Hippocampal formation (tissue), 2 donors: Measurements from ENCODE around the gene BTAF1.
"Not testable (repeated sequence)": the region's sequence is repeated elsewhere in the genome, so short reads cannot be mapped to it uniquely, and the experiment has no call there.

Experiments used
- DNase-seq, 2 donors: peaks; one replicate each; lab custom pipeline; 2025; lab: John Stamatoyannopoulos, UW

BTAF1 gene

DNA sequence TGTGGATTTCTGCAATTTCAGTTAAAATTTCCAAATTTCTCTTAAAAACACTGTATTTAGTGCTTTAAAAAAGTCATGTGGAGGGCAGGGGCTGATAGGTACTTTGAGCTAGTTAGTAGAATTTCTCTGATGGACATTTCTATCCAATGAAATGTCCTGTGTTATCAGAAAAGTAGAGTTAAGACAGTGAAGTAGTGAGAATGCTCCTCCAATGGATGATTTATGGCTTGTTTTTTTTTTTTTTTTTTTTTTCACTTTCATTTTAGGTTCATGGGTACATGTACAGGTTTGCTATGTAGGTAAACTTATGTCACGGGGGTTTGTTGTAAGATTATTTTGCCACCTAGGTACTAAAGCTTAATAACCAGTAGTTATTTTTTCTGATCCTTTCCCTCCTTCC lies 55.0 kb downstream of the BTAF1 start:
- DNase-seq = no peak

DNA sequence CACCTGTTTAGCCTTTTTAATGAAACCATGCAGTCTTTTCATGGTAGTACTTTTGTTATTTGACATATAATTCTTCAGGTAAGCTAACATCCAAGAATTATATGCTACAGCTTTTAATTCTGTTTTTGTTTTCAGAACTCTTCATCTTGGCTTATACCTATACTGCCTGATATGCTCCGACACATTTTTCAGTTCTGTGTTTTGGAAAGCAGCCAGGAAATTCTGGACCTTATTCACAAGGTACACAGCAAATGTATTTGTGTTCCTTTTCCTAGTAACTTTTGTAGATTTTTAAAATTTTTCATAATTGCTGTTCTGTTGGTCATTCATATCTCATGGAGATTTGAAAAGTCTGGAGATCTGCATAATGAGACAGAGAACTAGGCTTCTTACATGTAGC lies 56.7 kb downstream of the BTAF1 start:
- DNase-seq = no peak

DNA sequence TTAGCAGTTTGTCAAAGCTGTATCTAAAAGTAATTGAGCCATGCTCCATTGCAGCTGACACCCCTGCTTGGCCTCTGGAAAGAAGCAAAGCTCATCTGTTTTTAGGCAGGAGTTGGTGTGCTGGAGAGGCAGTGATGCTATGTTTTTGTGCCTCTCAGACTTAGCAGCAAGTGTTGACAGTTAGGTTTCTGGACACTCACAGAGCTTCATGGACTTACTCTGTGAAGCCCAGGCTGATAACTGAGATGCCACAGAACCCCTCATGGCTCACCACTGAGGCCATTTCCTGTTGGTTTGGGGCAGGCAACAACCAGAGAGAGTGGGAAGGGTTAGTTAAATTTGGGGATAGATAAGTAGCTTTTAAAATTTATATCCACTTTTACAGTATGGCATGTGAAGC lies 59.8 kb downstream of the BTAF1 start:
- DNase-seq = no peak

DNA sequence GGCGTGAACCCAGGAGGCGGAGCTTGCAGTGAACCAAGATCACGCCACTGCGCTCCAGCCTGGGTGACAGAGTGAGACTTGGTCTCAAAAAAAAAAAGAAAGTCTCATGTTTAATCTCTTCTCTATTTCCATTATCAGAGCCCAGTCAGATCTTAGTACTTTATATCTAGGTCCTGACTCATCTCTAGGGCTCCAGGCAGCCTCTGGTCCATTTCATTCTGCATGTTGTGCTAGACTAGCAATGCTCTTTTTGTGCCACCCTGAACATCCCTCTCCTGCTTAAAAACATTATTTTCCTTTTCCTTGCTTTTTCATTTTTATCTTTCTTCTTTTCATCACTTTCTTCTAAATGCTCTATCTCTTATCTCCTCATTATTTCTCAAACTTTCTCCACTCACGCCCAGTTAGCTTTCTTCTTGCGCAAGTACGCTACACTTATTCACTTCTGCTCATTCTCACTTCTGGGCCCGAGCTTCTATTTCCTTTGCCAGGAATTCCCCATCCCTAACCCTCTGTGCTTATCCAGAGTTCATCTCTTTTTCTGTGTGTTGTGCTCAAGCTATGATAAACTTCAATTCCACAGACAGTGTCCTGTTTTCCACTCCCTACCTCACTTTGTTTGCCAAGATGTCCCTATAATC lies 63.9 kb downstream of the BTAF1 start:
- DNase-seq = no peak

DNA sequence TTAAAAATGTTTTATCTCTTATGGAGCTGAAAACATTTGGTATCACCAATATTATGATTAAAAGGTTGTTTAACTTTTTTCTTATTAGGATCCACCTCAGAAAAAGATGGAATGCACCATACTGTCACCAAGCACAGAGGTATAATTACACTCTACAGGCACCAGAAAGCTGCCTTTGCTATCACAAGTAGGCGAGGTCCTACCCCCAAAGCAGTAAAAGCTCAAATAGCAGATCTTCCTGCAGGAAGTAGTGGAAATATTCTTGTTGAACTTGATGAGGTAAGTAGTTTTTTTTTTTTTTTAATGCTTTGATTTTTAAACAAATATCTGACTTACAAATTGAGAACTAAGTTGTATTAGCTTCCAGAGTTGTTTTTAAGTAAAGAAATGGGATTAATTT lies 68.5 kb downstream of the BTAF1 start:
- DNase-seq = no peak

DNA sequence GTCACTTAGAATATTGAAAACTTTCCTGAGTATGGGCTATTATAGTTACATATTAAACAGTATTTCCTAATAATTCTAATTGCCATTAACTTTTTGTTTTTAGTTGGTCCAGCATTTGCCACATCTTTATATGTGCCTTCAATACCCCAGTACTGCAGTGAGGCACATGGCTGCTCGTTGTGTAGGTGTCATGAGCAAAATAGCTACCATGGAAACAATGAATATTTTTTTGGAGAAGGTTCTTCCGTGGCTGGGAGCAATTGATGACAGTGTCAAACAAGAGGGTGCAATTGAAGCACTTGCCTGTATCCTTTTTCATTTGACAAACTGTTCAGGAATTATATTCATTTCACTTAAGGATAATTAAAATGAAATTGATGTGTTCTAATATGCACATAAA lies 72.7 kb downstream of the BTAF1 start:
- no peak for DNase-seq

DNA sequence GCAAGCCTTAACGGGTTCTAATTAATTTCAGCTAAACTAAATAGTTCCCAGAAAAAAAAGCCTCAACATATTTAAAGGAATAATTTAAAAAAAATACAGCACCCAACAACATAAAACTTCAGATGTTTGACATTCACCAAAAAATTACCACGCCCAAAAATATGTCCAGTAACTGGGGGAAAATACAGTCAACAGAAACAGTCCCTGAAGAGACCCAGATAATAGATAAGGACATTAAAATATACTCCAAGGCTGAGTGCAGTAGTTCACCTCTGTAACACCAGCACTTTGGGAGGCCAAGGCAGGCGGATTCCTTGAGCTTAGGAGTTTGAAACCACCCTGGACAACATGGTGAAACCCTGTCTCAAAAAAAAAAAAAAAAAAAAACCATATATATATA lies 78.0 kb downstream of the BTAF1 start:
- DNase-seq = no peak

DNA sequence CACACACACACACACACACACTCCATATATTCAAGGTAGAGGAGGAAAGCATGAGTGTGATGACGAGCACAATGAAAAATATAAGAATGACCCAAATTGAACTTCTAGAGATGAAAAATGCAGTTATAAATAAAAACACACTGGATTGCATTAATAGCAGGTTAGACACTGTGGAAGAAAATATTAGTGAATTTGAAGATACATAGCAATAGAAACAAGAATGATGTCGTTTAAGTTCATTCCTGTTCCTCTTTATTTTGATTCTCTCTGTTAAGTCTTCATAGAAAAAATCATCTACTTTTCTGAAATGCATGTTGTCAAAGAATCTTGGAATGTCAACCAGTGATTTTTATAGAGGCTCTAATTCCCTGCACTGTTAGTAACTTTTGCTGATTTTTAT lies 78.4 kb downstream of the BTAF1 start:
- no peak for DNase-seq

GRCh38 chr10:92003258-92003657 lies 79.7 kb downstream of the BTAF1 start:
- no peak for DNase-seq

- DNase-seq = no peak
These were observed 82.4 kb downstream of the BTAF1 start for GRCh38 chr10:92005978-92006377.

DNA sequence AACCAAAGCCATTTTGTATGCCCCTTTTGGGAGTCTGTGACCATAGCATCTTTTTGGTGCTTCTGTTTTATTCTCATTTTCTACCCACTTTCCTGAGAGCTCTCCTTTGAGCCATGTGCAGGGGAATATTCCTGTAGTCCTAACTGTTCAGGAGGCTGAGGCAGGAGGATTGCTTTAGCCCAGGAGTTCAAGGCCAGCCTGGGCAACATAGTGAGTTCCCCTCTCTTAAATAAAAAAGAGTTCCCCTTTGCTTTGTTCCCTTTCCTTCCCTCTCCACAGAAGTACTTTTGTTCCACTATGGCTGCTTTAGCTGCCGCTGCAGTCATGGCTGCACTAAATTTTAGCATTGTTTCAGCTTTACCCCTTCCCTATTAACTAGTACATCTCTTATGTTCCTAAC lies 85.9 kb downstream of the BTAF1 start:
- no peak for DNase-seq

- DNase-seq = no peak
These were observed 86.6 kb downstream of the BTAF1 start for GRCh38 chr10:92010047-92010735.

DNA sequence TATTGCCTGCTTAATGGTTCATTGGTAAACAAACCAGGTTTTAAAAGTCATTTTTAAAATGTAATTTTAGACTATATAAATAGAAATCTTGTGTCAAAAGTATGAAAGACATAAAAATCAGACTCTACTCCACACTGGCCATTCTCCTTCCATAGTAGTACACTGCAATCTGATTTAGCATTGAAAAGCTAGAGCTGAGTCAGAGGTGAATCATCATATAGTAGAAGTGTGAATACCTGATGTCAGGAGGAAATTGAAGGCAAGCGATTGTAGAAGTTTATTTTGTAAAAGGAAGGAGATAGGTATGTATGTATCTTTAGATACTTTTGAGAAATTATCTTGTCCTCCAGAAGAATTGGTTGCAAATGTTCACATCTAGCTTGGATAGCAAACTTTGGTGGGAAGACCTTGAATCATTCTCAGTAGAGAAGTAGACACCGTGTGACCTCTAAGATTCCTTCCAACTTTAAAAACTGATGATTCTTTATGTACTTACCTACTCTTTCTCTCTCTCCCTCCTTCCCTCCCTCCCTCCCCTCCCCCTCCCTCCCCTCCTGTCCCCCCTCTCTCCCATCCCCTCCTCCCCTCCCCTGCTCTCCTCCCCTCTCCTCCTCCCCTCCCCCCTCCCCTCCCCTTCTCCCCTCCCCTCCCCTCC lies 88.1 kb downstream of the BTAF1 start:
- no peak for DNase-seq

DNA sequence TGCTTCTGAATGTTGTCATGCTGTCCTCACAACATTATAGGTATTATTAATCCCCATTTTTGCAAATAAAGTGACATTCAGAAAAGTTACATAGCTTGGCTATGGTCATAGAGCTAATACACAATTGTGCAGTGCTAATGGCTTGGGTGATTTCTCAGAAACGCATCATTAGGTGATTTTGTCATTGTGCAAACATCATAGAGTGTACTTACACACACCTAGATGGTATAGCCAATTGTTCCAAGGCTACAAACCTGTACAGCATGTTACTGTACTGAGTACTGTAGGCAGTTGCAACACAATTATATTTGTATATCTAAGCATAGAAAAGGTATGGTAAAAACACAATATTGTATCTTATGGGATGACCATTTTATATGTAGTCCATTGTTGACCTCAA lies 91.0 kb downstream of the BTAF1 start:
- DNase-seq = no peak

DNA sequence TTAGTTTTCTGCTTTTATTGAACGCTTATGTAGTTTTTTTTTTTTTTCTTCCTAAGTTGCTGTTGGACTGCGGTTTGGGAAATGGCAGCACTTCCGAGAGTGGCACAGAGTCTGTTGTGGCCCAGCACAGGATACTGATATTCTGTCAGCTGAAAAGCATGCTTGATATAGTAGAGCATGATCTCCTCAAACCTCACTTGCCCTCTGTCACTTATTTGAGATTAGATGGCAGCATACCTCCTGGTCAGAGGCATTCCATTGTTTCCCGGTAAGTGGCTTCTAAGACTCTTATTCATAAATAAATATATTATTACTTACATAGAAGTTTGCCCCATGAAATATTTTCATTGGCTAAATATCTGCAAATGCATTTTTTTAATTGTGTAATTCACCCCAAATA lies 101.1 kb downstream of the BTAF1 start:
- no peak for DNase-seq

- DNase-seq = not testable (repeated sequence)
These were observed 101.8 kb downstream of the BTAF1 start for GRCh38 chr10:92025340-92025739.

GRCh38 chr10:92027141-92027540 lies 103.6 kb downstream of the BTAF1 start:
- DNase-seq = no peak

DNA sequence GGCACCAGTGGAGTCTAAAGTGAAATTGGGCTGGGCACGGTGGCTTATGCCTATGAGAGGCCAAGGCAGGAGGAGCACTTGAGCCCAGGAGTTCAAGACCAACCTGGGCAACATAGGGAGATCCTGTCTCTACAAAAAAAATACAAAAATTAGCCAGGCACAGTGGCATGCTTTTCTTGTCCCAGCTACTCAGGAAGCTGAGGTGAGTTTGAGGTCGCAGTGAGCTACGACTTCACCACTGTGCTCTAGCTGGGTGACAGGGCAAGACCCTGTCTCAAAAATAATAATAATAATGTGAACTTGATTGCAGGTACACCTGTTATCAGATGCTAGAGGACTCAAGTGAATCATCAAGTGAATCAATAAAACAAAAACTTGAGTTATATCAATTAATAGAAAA lies 108.0 kb downstream of the BTAF1 start:
- DNase-seq = no peak

DNA sequence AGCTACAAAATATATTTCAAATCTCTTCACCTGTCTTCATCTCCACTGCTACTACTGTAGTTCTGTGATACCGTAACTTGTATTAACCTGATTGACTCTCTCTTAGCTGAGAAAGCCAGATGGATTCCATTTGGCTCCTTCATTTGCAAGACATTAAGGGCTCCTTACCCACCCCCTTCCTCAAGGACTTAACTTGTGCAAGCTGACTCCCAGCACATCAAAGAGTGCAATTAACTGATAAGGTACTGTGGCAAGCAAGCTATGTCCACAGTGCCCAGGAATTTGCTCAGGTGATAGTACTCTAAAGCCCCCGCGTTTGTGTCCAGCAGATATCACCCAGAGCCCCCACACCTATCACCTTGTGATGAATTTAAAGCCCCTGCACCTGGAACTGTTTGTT lies 109.5 kb downstream of the BTAF1 start:
- not testable (repeated sequence) for DNase-seq

DNA sequence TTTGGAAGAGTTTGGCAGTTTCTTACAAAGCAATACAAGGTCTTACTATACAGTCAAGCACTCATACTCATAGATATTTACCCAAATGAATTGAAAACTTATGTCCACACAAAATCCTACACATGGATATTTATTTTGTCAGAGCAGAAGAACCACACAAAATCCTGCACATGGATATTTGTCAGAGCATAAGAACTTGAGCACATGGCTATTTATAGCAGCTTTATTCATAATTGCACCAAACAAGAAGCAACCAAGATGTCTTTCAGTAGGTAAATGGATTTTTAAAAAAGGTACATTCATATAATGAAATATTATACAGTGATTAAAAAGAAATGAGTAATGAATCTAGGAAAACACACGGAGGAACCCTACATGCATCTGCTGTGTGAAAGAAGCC lies 115.4 kb downstream of the BTAF1 start:
- DNase-seq = no peak

DNA sequence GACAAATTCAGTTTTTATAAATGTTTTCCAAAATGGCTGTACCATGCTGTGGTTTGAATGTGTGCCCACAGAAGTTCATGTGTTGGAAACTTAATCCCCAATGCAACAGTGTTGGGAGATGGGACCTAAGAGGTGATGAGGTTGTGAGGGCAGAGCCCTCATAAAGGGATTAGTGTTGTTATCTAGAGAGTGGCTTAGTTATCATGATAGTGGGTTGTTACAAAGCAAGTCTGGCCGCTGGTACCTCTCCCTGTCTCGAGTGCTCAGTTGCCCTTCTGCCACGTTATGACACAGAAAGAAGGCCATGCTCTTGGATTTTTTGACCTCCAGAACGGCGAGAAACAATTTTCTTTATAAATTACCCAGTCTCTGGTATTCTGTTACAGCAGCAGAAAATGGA lies 119.0 kb downstream of the BTAF1 start:
- no peak for DNase-seq

DNA sequence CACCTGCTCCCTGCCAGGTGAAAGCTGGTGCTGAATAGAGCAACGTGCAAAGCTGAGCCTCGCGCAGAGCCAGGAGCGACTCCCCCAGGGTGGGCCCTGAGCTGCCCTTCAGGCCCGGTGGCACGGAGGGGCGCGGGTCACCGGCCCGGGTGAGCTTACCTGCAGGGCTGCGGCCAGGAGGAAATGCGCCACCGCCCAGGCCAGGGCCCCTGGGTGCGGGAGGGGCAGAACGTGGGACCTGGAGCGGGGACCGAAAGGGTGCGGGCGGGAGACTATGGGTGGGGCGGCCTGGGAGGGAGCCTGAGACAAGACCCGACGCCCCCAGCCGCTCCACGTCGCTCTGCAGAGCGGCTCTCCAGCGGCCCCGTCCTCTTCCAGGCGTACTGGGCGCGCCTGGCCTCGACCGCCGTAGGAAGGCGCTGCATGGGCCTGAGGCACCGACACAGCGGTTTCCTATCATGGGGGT lies 122.1 kb downstream of the BTAF1 start:
- no peak for DNase-seq

- no peak for DNase-seq
These were observed 123.6 kb downstream of the BTAF1 start for GRCh38 chr10:92047215-92047614.
